MG63 (cell line): ENCODE data around the gene RECQL. TPM values are rescaled to one million over a fixed set of nuclear protein-coding genes. Genes with fewer than 3 reads are reported as not detected.

Source experiments
- DNase-seq: peaks from one replicate; pipeline ENCODE4 v3.0.0-alpha.2; 2020
- H3K27me3 ChIP-seq: fragments of 250-450 bp; sonication (Bioruptor Pico); 2 replicates; pipeline ENCODE4 v1.5.1; 2020; ENCODE audit warnings: mild to moderate bottlenecking, moderate library complexity
- H3K36me3 ChIP-seq: fragments of 250-450 bp; sonication (Bioruptor Pico); 2 replicates; pipeline ENCODE4 v1.5.1; 2020; ENCODE audit warnings: mild to moderate bottlenecking, moderate library complexity
- H3K4me3 ChIP-seq: fragments of 250-450 bp; sonication (Bioruptor Pico); 2 replicates; pipeline ENCODE4 v1.5.1; 2020; ENCODE audit warnings: mild to moderate bottlenecking, moderate library complexity
- H3K9me3 ChIP-seq: fragments of 250-450 bp; sonication (Bioruptor Pico); 2 replicates; pipeline ENCODE4 v1.5.1; 2020; ENCODE audit warnings: mild to moderate bottlenecking, moderate library complexity
- total RNA-seq: library from RNA; depleted of rRNA; stranded (reverse); fragments of >200 nt; shearing (Covaris generic); gene quantifications from 2 replicates; pipeline ENCODE4 v1.2.3, GENCODE V29; 2014; ENCODE audit warnings: low replicate concordance; rRNA removed

Gene RECQL
- 95.0 and 201 TPM in 2 replicates for total RNA-seq

GRCh38 chr12:21501258-21502163 is at the start of gene RECQL, which contains the start of gene GOLT1B:
TSS of gene RECQL (minus strand) at chr12:21501635. CDS start at chr12:21499570, 2,065 bp downstream.
TSS of gene GOLT1B (plus strand) at chr12:21501789. CDS start at chr12:21501924, 135 bp downstream.
- Histone ChIP-seq H3K36me3 (peaks cover 31% of the 10 kb centered on the region), H3K9me3 (no peaks in the 10 kb centered on the region), H3K27me3 (no peaks in the 10 kb centered on the region), H3K4me3 (peak within 1 kb of the TSS; percentile 97)
- peak; percentile 95 for DNase-seq

GRCh38 chr12:21547437-21547836 is 46.0 kb upstream of the RECQL start:
- H3K4me3 ChIP-seq: no peak overlapping the region

GRCh38 chr12:21546716-21547115 is 45.3 kb upstream of the RECQL start:
- Histone ChIP-seq H3K36me3 (no peaks in the 10 kb centered on the region), H3K4me3 (no peak overlapping the region), H3K27me3 (0 out of 2 replicates have a peak, but pooled peaks cover 2% of the 10 kb centered on the region), H3K9me3 (no peaks in the 10 kb centered on the region)
- DNase-seq: no peak

More at GRCh38 chr12:21547437-21547836, 46.0 kb upstream of the RECQL start:
- no peak for DNase-seq
- Histone ChIP-seq H3K36me3 (no peaks in the 10 kb centered on the region), H3K9me3 (no peaks in the 10 kb centered on the region), H3K27me3 (0 out of 2 replicates have a peak, but pooled peaks cover 2% of the 10 kb centered on the region)

GRCh38 chr12:21545557-21545956 is 44.1 kb upstream of the RECQL start:
- DNase-seq: no peak
- 0 out of 2 replicates have a peak, but pooled peaks cover 2% of the 10 kb centered on the region for H3K27me3 ChIP-seq
- no peaks in the 10 kb centered on the region for H3K9me3 ChIP-seq
- H3K4me3 ChIP-seq: no peak overlapping the region
- H3K36me3 ChIP-seq: no peaks in the 10 kb centered on the region

GRCh38 chr12:21543151-21543550 is 41.7 kb upstream of the RECQL start:
- Histone ChIP-seq H3K27me3 (0 out of 2 replicates have a peak, but pooled peaks cover 2% of the 10 kb centered on the region), H3K4me3 (no peak overlapping the region), H3K9me3 (no peaks in the 10 kb centered on the region), H3K36me3 (no peaks in the 10 kb centered on the region)
- no peak for DNase-seq

GRCh38 chr12:21542403-21542802 is 41.0 kb upstream of the RECQL start:
- Histone ChIP-seq H3K36me3 (no peaks in the 10 kb centered on the region), H3K27me3 (0 out of 2 replicates have a peak, but pooled peaks cover 2% of the 10 kb centered on the region), H3K9me3 (no peaks in the 10 kb centered on the region), H3K4me3 (no peak overlapping the region)
- no peak for DNase-seq

GRCh38 chr12:21541773-21542172 is 40.3 kb upstream of the RECQL start:
- H3K9me3 ChIP-seq: no peaks in the 10 kb centered on the region
- H3K27me3 ChIP-seq: 0 out of 2 replicates have a peak, but pooled peaks cover 2% of the 10 kb centered on the region
- no peak overlapping the region for H3K4me3 ChIP-seq
- H3K36me3 ChIP-seq: no peaks in the 10 kb centered on the region
- no peak for DNase-seq

GRCh38 chr12:21539797-21540196 is 38.4 kb upstream of the RECQL start:
- no peak for DNase-seq
- 0 out of 2 replicates have a peak, but pooled peaks cover 2% of the 10 kb centered on the region for H3K27me3 ChIP-seq
- H3K4me3 ChIP-seq: no peak overlapping the region
- no peaks in the 10 kb centered on the region for H3K36me3 ChIP-seq
- no peaks in the 10 kb centered on the region for H3K9me3 ChIP-seq

GRCh38 chr12:21538061-21538653 is 36.7 kb upstream of the RECQL start:
- Histone ChIP-seq H3K36me3 (no peaks in the 10 kb centered on the region), H3K4me3 (no peak overlapping the region), H3K9me3 (no peaks in the 10 kb centered on the region), H3K27me3 (no peaks in the 10 kb centered on the region)
- no peak for DNase-seq

- H3K27me3 ChIP-seq: peaks cover 8% of the 10 kb centered on the region
- H3K36me3 ChIP-seq: no peaks in the 10 kb centered on the region
- DNase-seq: no peak
- H3K4me3 ChIP-seq: no peak overlapping the region
- H3K9me3 ChIP-seq: no peaks in the 10 kb centered on the region
These were observed 28.0 kb upstream of the RECQL start for GRCh38 chr12:21529456-21529855.

- no peak for DNase-seq
- Histone ChIP-seq H3K27me3 (peaks cover 8% of the 10 kb centered on the region), H3K36me3 (no peaks in the 10 kb centered on the region), H3K9me3 (no peaks in the 10 kb centered on the region), H3K4me3 (no peak overlapping the region)
These were observed 27.5 kb upstream of the RECQL start for GRCh38 chr12:21528953-21529352.

GRCh38 chr12:21527451-21528180 is 26.2 kb upstream of the RECQL start:
- peaks cover 8% of the 10 kb centered on the region for H3K27me3 ChIP-seq
- no peaks in the 10 kb centered on the region for H3K9me3 ChIP-seq
- peak; percentile 85 for DNase-seq
- H3K4me3 ChIP-seq: peak overlapping the region; percentile 59
- H3K36me3 ChIP-seq: no peaks in the 10 kb centered on the region

- Histone ChIP-seq H3K36me3 (no peaks in the 10 kb centered on the region), H3K9me3 (no peaks in the 10 kb centered on the region)
- no peak for DNase-seq
These were observed 25.4 kb upstream of the RECQL start for GRCh38 chr12:21526721-21527345.

GRCh38 chr12:21526053-21526452 is 24.6 kb upstream of the RECQL start, which contains the start of gene SPX:
TSS of gene SPX (plus strand) at chr12:21526296. CDS start at chr12:21526473, 177 bp downstream.
- Histone ChIP-seq H3K36me3 (no peaks in the 10 kb centered on the region), H3K27me3 (peaks cover 8% of the 10 kb centered on the region), H3K9me3 (no peaks in the 10 kb centered on the region), H3K4me3 (peak within 1 kb of the TSS; percentile 59)
- no peak for DNase-seq

More at GRCh38 chr12:21526721-21527345, 25.4 kb upstream of the RECQL start:
- peaks cover 8% of the 10 kb centered on the region for H3K27me3 ChIP-seq
- H3K4me3 ChIP-seq: peak overlapping the region; percentile 59

GRCh38 chr12:21523148-21523547 is 21.7 kb upstream of the RECQL start:
- Histone ChIP-seq H3K36me3 (peaks cover 10% of the 10 kb centered on the region), H3K4me3 (no peak overlapping the region), H3K27me3 (0 out of 2 replicates have a peak, but pooled peaks cover 1% of the 10 kb centered on the region), H3K9me3 (no peaks in the 10 kb centered on the region)
- DNase-seq: no peak

- Histone ChIP-seq H3K9me3 (no peaks in the 10 kb centered on the region), H3K4me3 (no peak overlapping the region), H3K36me3 (peaks cover 25% of the 10 kb centered on the region), H3K27me3 (no peaks in the 10 kb centered on the region)
- no peak for DNase-seq
These were observed 20.1 kb upstream of the RECQL start for GRCh38 chr12:21521541-21521940.
